Neural progenitor cell (in vitro differentiated cells): ENCODE data around the gene LRIG3. TPM values are rescaled to one million over a fixed set of nuclear protein-coding genes. Genes with fewer than 3 reads are reported as not detected.

Experiments used
- DNase-seq: peaks from one replicate; pipeline ENCODE4 v3.0.0-alpha.2; 2016; ENCODE audit warnings: low spot score
- H2AFZ ChIP-seq: fragments of 200-600 bp; sonication (generic); replicated peaks from 2 replicates; pipeline ENCODE4 v1.6.1; 2016; ENCODE audit warnings: antibody characterized with exemption
- H3F3A ChIP-seq: fragments of 200-600 bp; sonication (generic); 2 replicates; pipeline ENCODE4 v1.6.1; 2016; ENCODE audit warnings: antibody characterized with exemption, low read depth
- H3K27ac ChIP-seq: fragments of 200-600 bp; sonication (generic); 2 replicates; pipeline ENCODE4 v1.5.1; 2016; ENCODE audit warnings: mild to moderate bottlenecking
- H3K27me3 ChIP-seq: fragments of 200-600 bp; sonication (generic); 2 replicates; pipeline ENCODE4 v1.6.1; 2016; ENCODE audit warnings: mild to moderate bottlenecking, moderate library complexity
- H3K36me3 ChIP-seq: fragments of 200-600 bp; sonication (generic); 2 replicates; pipeline ENCODE4 v1.5.1; 2016
- H3K4me1 ChIP-seq: fragments of 200-600 bp; sonication (generic); 2 replicates; pipeline ENCODE4 v1.6.1; 2016; ENCODE audit warnings: mixed run types
- H3K4me2 ChIP-seq: fragments of 200-600 bp; sonication (generic); 2 replicates; pipeline ENCODE4 v1.6.1; 2016
- H3K4me3 ChIP-seq: fragments of 200-600 bp; sonication (generic); 2 replicates; pipeline ENCODE4 v1.5.1; 2016
- H3K79me2 ChIP-seq: fragments of 200-600 bp; sonication (generic); 2 replicates; pipeline ENCODE4 v1.6.1; 2016; ENCODE audit warnings: low read depth
- H3K9ac ChIP-seq: fragments of 200-600 bp; sonication (generic); 2 replicates; pipeline ENCODE4 v1.6.1; 2016
- H3K9me3 ChIP-seq: fragments of 200-600 bp; sonication (generic); 2 replicates; pipeline ENCODE4 v1.5.1; 2016; ENCODE audit warnings: low read depth
- H4K20me1 ChIP-seq: fragments of 200-600 bp; sonication (generic); 2 replicates; pipeline ENCODE4 v1.6.1; 2016; ENCODE audit warnings: low read depth
- H3K27ac Mint-ChIP-seq: 3 replicates; pipeline ENCODE4 v1.8.0; 2021; ENCODE audit warnings: mixed read lengths
- H3K27me3 Mint-ChIP-seq: 2 replicates; pipeline ENCODE4 v1.8.0; 2022; ENCODE audit warnings: low read depth, mild to moderate bottlenecking, inconsistent platforms, moderate library complexity, mixed read lengths; ENCODE audit not compliant: insufficient read depth
- H3K36me3 Mint-ChIP-seq: 3 replicates; pipeline ENCODE4 v1.8.0; 2021; ENCODE audit warnings: mixed read lengths
- H3K4me1 Mint-ChIP-seq: 3 replicates; pipeline ENCODE4 v1.8.0; 2021; ENCODE audit warnings: mixed read lengths
- H3K4me3 Mint-ChIP-seq: 3 replicates; pipeline ENCODE4 v1.8.0; 2021; ENCODE audit warnings: mild to moderate bottlenecking, moderate library complexity, mixed read lengths
- H3K9me3 Mint-ChIP-seq: 3 replicates; pipeline ENCODE4 v1.8.0; 2020; ENCODE audit warnings: mixed read lengths
- CTCF ChIP-seq: fragments of 200-600 bp; sonication (generic); IDR thresholded peaks from 2 replicates; pipeline ENCODE4 v1.5.1; 2017; ENCODE audit warnings: antibody characterized with exemption, mild to moderate bottlenecking
- EZH2 ChIP-seq: fragments of 200-600 bp; sonication (generic); IDR thresholded peaks from 2 replicates; pipeline ENCODE4 v1.6.1; 2017; ENCODE audit warnings: antibody characterized with exemption, mild to moderate bottlenecking, moderate library complexity
- EZH2phosphoT487 ChIP-seq: fragments of 200-600 bp; sonication (generic); IDR thresholded peaks from 2 replicates; pipeline ENCODE4 v1.6.1; 2017; ENCODE audit warnings: antibody characterized with exemption
- total RNA-seq: library from RNA; depleted of rRNA; stranded (reverse); fragments of >200 nt; gene quantifications from 2 replicates; pipeline ENCODE4 v1.2.3, GENCODE V29; 2015; ENCODE audit warnings: low replicate concordance

Gene LRIG3
- total RNA-seq, 1 donor from 2014 or later = 67.5 TPM

GRCh38 chr12:58918469-58918844 lies 1.8 kb downstream of the LRIG3 start:
- no peak overlapping the region for H2AFZ ChIP-seq
- no peaks in the 10 kb centered on the region for H3K9me3 ChIP-seq
- H3K27me3 ChIP-seq = no peaks in the 10 kb centered on the region
- Mint-ChIP-seq H3K27me3 (no peaks in the 10 kb centered on the region), H3K36me3 (peaks cover 4% of the 10 kb centered on the region), H3K4me1 (peaks cover 56% of the 10 kb centered on the region), H3K4me3 (peak overlapping the region; percentile 89), H3K27ac (no peak overlapping the region), H3K9me3 (peaks cover 1% of the 10 kb centered on the region)
- H3K9ac ChIP-seq = peak overlapping the region; percentile 33
- peaks cover 51% of the 10 kb centered on the region for H4K20me1 ChIP-seq
- TF ChIP-seq EZH2phosphoT487 = no peak
- no peak for TF ChIP-seq EZH2
- no peak for TF ChIP-seq CTCF
- peak overlapping the region; percentile 86 for H3K4me3 ChIP-seq
- peaks cover 64% of the 10 kb centered on the region for H3F3A ChIP-seq
- peaks cover 5% of the 10 kb centered on the region for H3K36me3 ChIP-seq
- no peak overlapping the region for H3K27ac ChIP-seq
- H3K4me2 ChIP-seq = peak overlapping the region; percentile 98
- DNase-seq = peak; percentile 27
- H3K4me1 ChIP-seq = peaks cover 43% of the 10 kb centered on the region
- peaks cover 65% of the 10 kb centered on the region for H3K79me2 ChIP-seq

GRCh38 chr12:58917699-58918468 lies 2.4 kb downstream of the LRIG3 start:
- Histone ChIP-seq H3K27ac (peak overlapping the region; percentile 85), H3K79me2 (peaks cover 71% of the 10 kb centered on the region), H4K20me1 (peaks cover 52% of the 10 kb centered on the region), H2AFZ (no peak overlapping the region), H3K4me3 (peak overlapping the region; percentile 86), H3K4me1 (peaks cover 46% of the 10 kb centered on the region), H3K36me3 (peaks cover 11% of the 10 kb centered on the region), H3K9ac (peak overlapping the region; percentile 33), H3F3A (peaks cover 64% of the 10 kb centered on the region), H3K4me2 (peak overlapping the region; percentile 98), H3K27me3 (no peaks in the 10 kb centered on the region), H3K9me3 (no peaks in the 10 kb centered on the region)
- no peaks in the 10 kb centered on the region for H3K27me3 Mint-ChIP-seq
- peak overlapping the region; percentile 38 for H3K27ac Mint-ChIP-seq
- peak overlapping the region; percentile 89 for H3K4me3 Mint-ChIP-seq
- TF ChIP-seq CTCF (no peak), EZH2phosphoT487 (no peak), EZH2 (no peak)
- DNase-seq = peak; percentile 47
- H3K36me3 Mint-ChIP-seq = peaks cover 8% of the 10 kb centered on the region
- H3K9me3 Mint-ChIP-seq = peaks cover 3% of the 10 kb centered on the region
- H3K4me1 Mint-ChIP-seq = peaks cover 58% of the 10 kb centered on the region

GRCh38 chr12:58916921-58917511 lies 3.3 kb downstream of the LRIG3 start:
- H2AFZ ChIP-seq = no peak overlapping the region
- H3K79me2 ChIP-seq = peaks cover 79% of the 10 kb centered on the region
- H3K9me3 ChIP-seq = no peaks in the 10 kb centered on the region
- peaks cover 3% of the 10 kb centered on the region for H3K9me3 Mint-ChIP-seq
- H3K27me3 ChIP-seq = no peaks in the 10 kb centered on the region
- H3K4me3 Mint-ChIP-seq = peak overlapping the region; percentile 89
- peaks cover 15% of the 10 kb centered on the region for H3K36me3 ChIP-seq
- H4K20me1 ChIP-seq = peaks cover 52% of the 10 kb centered on the region
- TF ChIP-seq EZH2 (no peak), EZH2phosphoT487 (no peak), CTCF (no peak)
- no peak overlapping the region for H3K9ac ChIP-seq
- H3F3A ChIP-seq = peaks cover 64% of the 10 kb centered on the region
- H3K4me1 ChIP-seq = peaks cover 50% of the 10 kb centered on the region
- H3K36me3 Mint-ChIP-seq = peaks cover 12% of the 10 kb centered on the region
- H3K4me3 ChIP-seq = peak overlapping the region; percentile 86
- H3K27me3 Mint-ChIP-seq = no peaks in the 10 kb centered on the region
- peak overlapping the region; percentile 85 for H3K27ac ChIP-seq
- DNase-seq = peak; percentile 38
- peaks cover 62% of the 10 kb centered on the region for H3K4me1 Mint-ChIP-seq
- H3K4me2 ChIP-seq = peak overlapping the region; percentile 98
- peak overlapping the region; percentile 38 for H3K27ac Mint-ChIP-seq
